ENCODE data around the gene DENND1A.

The DENND1A gene

GRCh38 chr9:123361731-123362510 lies 568.0 kb downstream of the DENND1A start:
- DNase-seq: no peak

- DNase-seq: no peak
These were observed 568.7 kb downstream of the DENND1A start for GRCh38 chr9:123361086-123361730.

GRCh38 chr9:123360161-123361085 lies 569.5 kb downstream of the DENND1A start:
- DNase-seq: no peak

- DNase-seq: no peak
These were observed 570.4 kb downstream of the DENND1A start for GRCh38 chr9:123359546-123359945.

- DNase-seq: no peak
These were observed 570.8 kb downstream of the DENND1A start for GRCh38 chr9:123359106-123359505.

- no peak for DNase-seq
These were observed 571.6 kb downstream of the DENND1A start for GRCh38 chr9:123358181-123358905.

GRCh38 chr9:123357743-123358059 lies 572.2 kb downstream of the DENND1A start:
- DNase-seq: no peak

GRCh38 chr9:123356851-123357742 lies 572.8 kb downstream of the DENND1A start:
- DNase-seq: no peak

- DNase-seq: no peak
These were observed 574.0 kb downstream of the DENND1A start, which contains the start of gene CRB2 for GRCh38 chr9:123355761-123356431. Gene CRB2, plus strand, starts transcription at chr9:123356197. Its CDS starts 64 bp downstream, at chr9:123356261.

GRCh38 chr9:123354806-123355508 lies 575.0 kb downstream of the DENND1A start:
- no peak for DNase-seq

- no peak for DNase-seq
These were observed 575.8 kb downstream of the DENND1A start for GRCh38 chr9:123353984-123354591.

GRCh38 chr9:123353041-123353440 lies 576.9 kb downstream of the DENND1A start:
- DNase-seq: no peak

- DNase-seq: no peak
These were observed 579.2 kb downstream of the DENND1A start for GRCh38 chr9:123350590-123351310.

GRCh38 chr9:123349691-123350480 lies 580.0 kb downstream of the DENND1A start:
- DNase-seq: peak; percentile 43

- no peak for DNase-seq
These were observed 580.9 kb downstream of the DENND1A start for GRCh38 chr9:123349033-123349432.

- no peak for DNase-seq
These were observed 581.5 kb downstream of the DENND1A start for GRCh38 chr9:123348317-123348992.

GRCh38 chr9:123347289-123348060 lies 582.5 kb downstream of the DENND1A start:
- no peak for DNase-seq

Data from NCI-H2107 (cell line).